WTC11 (cell line): ENCODE data around the gene FASN. TPM values are rescaled to one million over a fixed set of nuclear protein-coding genes. Genes with fewer than 3 reads are reported as not detected.

Experiments
- ATAC-seq: fragments of 200-7000 bp; cut with Tn5 transposase; 2 replicates; pipeline ENCODE4 v1.10.0; 2021; ENCODE audit warnings: mild to moderate bottlenecking, moderate library complexity
- CTCF ChIA-PET: fragments of 300-600 bp; sonication (Branson Sonifier 250); formaldehyde crosslinking; loops from one replicate; lab custom pipeline; 2021; ENCODE audit warnings: antibody characterized with exemption; lab: Charles Lee
- POLR2A ChIA-PET: fragments of 350-600 bp; sonication (Branson Sonifier 250); formaldehyde crosslinking; loops from one replicate; lab custom pipeline; 2021; ENCODE audit warnings: antibody characterized with exemption; lab: Charles Lee
- DNase-seq: peaks from one replicate; pipeline ENCODE4 v3.0.0; 2021; ENCODE audit warnings: low spot score
- H3K27ac Mint-ChIP-seq: 2 replicates; pipeline ENCODE4 v1.8.0; 2021; ENCODE audit warnings: mixed read lengths
- H3K27me3 Mint-ChIP-seq: 2 replicates; pipeline ENCODE4 v1.8.0; 2021; ENCODE audit warnings: low read depth, mild to moderate bottlenecking, moderate library complexity, mixed read lengths
- H3K36me3 Mint-ChIP-seq: 2 replicates; pipeline ENCODE4 v1.8.0; 2021; ENCODE audit warnings: mixed read lengths
- H3K4me1 Mint-ChIP-seq: 2 replicates; pipeline ENCODE4 v1.8.0; 2022; ENCODE audit warnings: mixed read lengths
- H3K4me3 Mint-ChIP-seq: 2 replicates; pipeline ENCODE4 v1.8.0; 2021; ENCODE audit warnings: mild to moderate bottlenecking, moderate library complexity, mixed read lengths
- H3K9me3 Mint-ChIP-seq: 2 replicates; pipeline ENCODE4 v1.8.0; 2021; ENCODE audit warnings: mixed read lengths
- CBFB ChIP-seq: sonication (generic); formaldehyde crosslinking; IDR thresholded peaks from 2 replicates; pipeline ENCODE4 v1.8.1; 2022; ENCODE audit warnings: mild to moderate bottlenecking, low read depth, missing genetic modification reagents
- ESRRA ChIP-seq: sonication (generic); formaldehyde crosslinking; IDR thresholded peaks from 2 replicates; pipeline ENCODE4 v1.8.1; 2022; ENCODE audit warnings: mild to moderate bottlenecking, missing genetic modification reagents, borderline replicate concordance
- ETV6 ChIP-seq: sonication (generic); formaldehyde crosslinking; IDR thresholded peaks from 2 replicates; pipeline ENCODE4 v1.8.1; 2022; ENCODE audit warnings: mild to moderate bottlenecking, missing genetic modification reagents
- FOXP1 ChIP-seq: sonication (generic); formaldehyde crosslinking; IDR thresholded peaks from 2 replicates; pipeline ENCODE4 v1.8.0; 2022; ENCODE audit warnings: missing genetic modification reagents, mild to moderate bottlenecking, moderate library complexity, borderline replicate concordance
- GTF2I ChIP-seq: fragments of 250-450 bp; sonication (Bioruptor Pico); conservative IDR thresholded peaks from 2 replicates; pipeline ENCODE4 v1.4.0; 2021; ENCODE audit warnings: mild to moderate bottlenecking
- PRRX2 ChIP-seq: fragments of 250-450 bp; sonication (Bioruptor Pico); IDR thresholded peaks from 2 replicates; pipeline ENCODE4 v1.8.0; 2021; ENCODE audit warnings: mild to moderate bottlenecking
- SMAD3 ChIP-seq: sonication (generic); formaldehyde crosslinking; IDR thresholded peaks from 2 replicates; pipeline ENCODE4 v1.8.0; 2022; ENCODE audit warnings: missing genetic modification reagents, mild to moderate bottlenecking, borderline replicate concordance
- SMAD4 ChIP-seq: sonication (generic); formaldehyde crosslinking; IDR thresholded peaks from 2 replicates; pipeline ENCODE4 v1.8.0; 2022; ENCODE audit warnings: mild to moderate bottlenecking, missing genetic modification reagents
- SOX15 ChIP-seq: fragments of 250-450 bp; sonication (Bioruptor Pico); IDR thresholded peaks from 2 replicates; pipeline ENCODE4 v1.9.0; 2021; ENCODE audit warnings: mild to moderate bottlenecking
- ZBTB21 ChIP-seq: sonication (generic); formaldehyde crosslinking; IDR thresholded peaks from 2 replicates; pipeline ENCODE4 v1.8.1; 2023; ENCODE audit warnings: mild to moderate bottlenecking, missing genetic modification reagents, borderline replicate concordance
- total RNA-seq: library from RNA; stranded (reverse); gene quantifications from 3 replicates; pipeline ENCODE4 v1.2.3, GENCODE V29; 2021
- TF ChIP-seq, protein P1 (sequence below): sonication (generic); formaldehyde crosslinking; IDR thresholded peaks from 2 replicates; pipeline ENCODE4 v1.8.0; 2022; ENCODE audit warnings: mild to moderate bottlenecking, missing genetic modification reagents
- TF ChIP-seq, protein P2 (sequence below): sonication (generic); formaldehyde crosslinking; IDR thresholded peaks from 2 replicates; pipeline ENCODE4 v1.8.0; 2022; ENCODE audit warnings: missing genetic modification reagents
- TF ChIP-seq, protein P3 (sequence below): fragments of 250-450 bp; sonication (Bioruptor Pico); IDR thresholded peaks from 2 replicates; pipeline ENCODE4 v1.9.0; 2021; ENCODE audit warnings: mild to moderate bottlenecking, borderline replicate concordance
- TF ChIP-seq, protein P4 (sequence below): sonication (generic); formaldehyde crosslinking; IDR thresholded peaks from 2 replicates; pipeline ENCODE4 v1.8.1; 2023; ENCODE audit warnings: mild to moderate bottlenecking, missing genetic modification reagents
- TF ChIP-seq, protein P5 (sequence below): sonication (generic); formaldehyde crosslinking; IDR thresholded peaks from 2 replicates; pipeline ENCODE4 v1.8.1; 2023; ENCODE audit warnings: mild to moderate bottlenecking, missing genetic modification reagents, moderate library complexity
- TF ChIP-seq, protein P6 (sequence below): fragments of 250-450 bp; sonication (Bioruptor Pico); IDR thresholded peaks from 2 replicates; pipeline ENCODE4 v1.9.0; 2021; ENCODE audit warnings: mild to moderate bottlenecking
- TF ChIP-seq, protein P7 (sequence below): sonication (generic); formaldehyde crosslinking; IDR thresholded peaks from 2 replicates; pipeline ENCODE4 v1.8.0; 2022; ENCODE audit warnings: mild to moderate bottlenecking, missing genetic modification reagents

FASN gene
- total RNA-seq, 1 experiment from 2014 or later, result 742 TPM

DNA sequence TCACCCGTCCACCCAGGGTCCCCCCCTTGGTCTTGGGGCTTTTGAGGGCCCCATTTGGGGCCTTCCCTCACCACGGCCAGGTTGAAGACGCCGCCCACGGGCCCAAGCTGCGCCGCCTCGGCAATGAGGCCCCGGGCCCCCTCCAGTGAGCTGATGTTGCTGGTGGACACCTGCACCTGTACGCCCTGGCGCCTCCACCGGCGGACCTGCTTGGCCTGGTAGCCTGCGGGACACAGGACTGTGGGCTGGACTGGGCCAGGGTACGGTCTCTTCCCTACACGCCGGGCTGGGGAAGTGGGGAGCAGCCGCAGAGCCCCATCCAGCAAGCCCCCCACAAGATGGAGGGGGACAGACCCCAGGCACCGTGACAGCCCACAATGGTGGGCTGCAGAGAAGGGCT, 15.6 kb downstream of the FASN start:
- H3K9me3 Mint-ChIP-seq, result no peaks in the 10 kb centered on the region
- no peaks in the 10 kb centered on the region for H3K4me1 Mint-ChIP-seq
- no peak overlapping the region for H3K4me3 Mint-ChIP-seq
- no peaks in the 10 kb centered on the region for H3K27me3 Mint-ChIP-seq
- H3K27ac Mint-ChIP-seq, result no peak overlapping the region
- ChIA-PET POLR2A (interaction anchor here (1.0 kb wide), 1 partner anchor 50 kb away, joined by 3 read pairs; no protein-coding TSS in a partner anchor), CTCF (interaction anchor here (2.0 kb wide), 1 partner anchor 52 kb away, joined by 8 read pairs; no protein-coding TSS in a partner anchor)
- TF ChIP-seq SOX15 (CRISPR knock-in tag) (no peak), CBFB (CRISPR knock-in tag) (no peak), SMAD3 (CRISPR knock-in tag) (no peak), PRRX2 (no peak), SMAD4 (CRISPR knock-in tag) (no peak), FOXP1 (CRISPR knock-in tag) (no peak), ZBTB21 (no peak), ETV6 (CRISPR knock-in tag) (no peak), GTF2I (CRISPR knock-in tag) (no peak), ESRRA (CRISPR knock-in tag) (no peak)
- TF ChIP-seq, protein P1, sequence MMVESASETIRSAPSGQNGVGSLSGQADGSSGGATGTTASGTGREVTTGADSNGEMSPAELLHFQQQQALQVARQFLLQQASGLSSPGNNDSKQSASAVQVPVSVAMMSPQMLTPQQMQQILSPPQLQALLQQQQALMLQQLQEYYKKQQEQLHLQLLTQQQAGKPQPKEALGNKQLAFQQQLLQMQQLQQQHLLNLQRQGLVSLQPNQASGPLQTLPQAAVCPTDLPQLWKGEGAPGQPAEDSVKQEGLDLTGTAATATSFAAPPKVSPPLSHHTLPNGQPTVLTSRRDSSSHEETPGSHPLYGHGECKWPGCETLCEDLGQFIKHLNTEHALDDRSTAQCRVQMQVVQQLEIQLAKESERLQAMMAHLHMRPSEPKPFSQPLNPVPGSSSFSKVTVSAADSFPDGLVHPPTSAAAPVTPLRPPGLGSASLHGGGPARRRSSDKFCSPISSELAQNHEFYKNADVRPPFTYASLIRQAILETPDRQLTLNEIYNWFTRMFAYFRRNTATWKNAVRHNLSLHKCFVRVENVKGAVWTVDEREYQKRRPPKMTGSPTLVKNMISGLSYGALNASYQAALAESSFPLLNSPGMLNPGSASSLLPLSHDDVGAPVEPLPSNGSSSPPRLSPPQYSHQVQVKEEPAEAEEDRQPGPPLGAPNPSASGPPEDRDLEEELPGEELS (CRISPR knock-in tag), result no peak
- TF ChIP-seq, protein P2, sequence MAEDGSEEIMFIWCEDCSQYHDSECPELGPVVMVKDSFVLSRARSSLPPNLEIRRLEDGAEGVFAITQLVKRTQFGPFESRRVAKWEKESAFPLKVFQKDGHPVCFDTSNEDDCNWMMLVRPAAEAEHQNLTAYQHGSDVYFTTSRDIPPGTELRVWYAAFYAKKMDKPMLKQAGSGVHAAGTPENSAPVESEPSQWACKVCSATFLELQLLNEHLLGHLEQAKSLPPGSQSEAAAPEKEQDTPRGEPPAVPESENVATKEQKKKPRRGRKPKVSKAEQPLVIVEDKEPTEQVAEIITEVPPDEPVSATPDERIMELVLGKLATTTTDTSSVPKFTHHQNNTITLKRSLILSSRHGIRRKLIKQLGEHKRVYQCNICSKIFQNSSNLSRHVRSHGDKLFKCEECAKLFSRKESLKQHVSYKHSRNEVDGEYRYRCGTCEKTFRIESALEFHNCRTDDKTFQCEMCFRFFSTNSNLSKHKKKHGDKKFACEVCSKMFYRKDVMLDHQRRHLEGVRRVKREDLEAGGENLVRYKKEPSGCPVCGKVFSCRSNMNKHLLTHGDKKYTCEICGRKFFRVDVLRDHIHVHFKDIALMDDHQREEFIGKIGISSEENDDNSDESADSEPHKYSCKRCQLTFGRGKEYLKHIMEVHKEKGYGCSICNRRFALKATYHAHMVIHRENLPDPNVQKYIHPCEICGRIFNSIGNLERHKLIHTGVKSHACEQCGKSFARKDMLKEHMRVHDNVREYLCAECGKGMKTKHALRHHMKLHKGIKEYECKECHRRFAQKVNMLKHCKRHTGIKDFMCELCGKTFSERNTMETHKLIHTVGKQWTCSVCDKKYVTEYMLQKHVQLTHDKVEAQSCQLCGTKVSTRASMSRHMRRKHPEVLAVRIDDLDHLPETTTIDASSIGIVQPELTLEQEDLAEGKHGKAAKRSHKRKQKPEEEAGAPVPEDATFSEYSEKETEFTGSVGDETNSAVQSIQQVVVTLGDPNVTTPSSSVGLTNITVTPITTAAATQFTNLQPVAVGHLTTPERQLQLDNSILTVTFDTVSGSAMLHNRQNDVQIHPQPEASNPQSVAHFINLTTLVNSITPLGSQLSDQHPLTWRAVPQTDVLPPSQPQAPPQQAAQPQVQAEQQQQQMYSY (CRISPR knock-in tag), result no peak
- TF ChIP-seq, protein P3, sequence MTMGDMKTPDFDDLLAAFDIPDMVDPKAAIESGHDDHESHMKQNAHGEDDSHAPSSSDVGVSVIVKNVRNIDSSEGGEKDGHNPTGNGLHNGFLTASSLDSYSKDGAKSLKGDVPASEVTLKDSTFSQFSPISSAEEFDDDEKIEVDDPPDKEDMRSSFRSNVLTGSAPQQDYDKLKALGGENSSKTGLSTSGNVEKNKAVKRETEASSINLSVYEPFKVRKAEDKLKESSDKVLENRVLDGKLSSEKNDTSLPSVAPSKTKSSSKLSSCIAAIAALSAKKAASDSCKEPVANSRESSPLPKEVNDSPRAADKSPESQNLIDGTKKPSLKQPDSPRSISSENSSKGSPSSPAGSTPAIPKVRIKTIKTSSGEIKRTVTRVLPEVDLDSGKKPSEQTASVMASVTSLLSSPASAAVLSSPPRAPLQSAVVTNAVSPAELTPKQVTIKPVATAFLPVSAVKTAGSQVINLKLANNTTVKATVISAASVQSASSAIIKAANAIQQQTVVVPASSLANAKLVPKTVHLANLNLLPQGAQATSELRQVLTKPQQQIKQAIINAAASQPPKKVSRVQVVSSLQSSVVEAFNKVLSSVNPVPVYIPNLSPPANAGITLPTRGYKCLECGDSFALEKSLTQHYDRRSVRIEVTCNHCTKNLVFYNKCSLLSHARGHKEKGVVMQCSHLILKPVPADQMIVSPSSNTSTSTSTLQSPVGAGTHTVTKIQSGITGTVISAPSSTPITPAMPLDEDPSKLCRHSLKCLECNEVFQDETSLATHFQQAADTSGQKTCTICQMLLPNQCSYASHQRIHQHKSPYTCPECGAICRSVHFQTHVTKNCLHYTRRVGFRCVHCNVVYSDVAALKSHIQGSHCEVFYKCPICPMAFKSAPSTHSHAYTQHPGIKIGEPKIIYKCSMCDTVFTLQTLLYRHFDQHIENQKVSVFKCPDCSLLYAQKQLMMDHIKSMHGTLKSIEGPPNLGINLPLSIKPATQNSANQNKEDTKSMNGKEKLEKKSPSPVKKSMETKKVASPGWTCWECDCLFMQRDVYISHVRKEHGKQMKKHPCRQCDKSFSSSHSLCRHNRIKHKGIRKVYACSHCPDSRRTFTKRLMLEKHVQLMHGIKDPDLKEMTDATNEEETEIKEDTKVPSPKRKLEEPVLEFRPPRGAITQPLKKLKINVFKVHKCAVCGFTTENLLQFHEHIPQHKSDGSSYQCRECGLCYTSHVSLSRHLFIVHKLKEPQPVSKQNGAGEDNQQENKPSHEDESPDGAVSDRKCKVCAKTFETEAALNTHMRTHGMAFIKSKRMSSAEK (CRISPR knock-in tag), result no peak
- TF ChIP-seq, protein P4, sequence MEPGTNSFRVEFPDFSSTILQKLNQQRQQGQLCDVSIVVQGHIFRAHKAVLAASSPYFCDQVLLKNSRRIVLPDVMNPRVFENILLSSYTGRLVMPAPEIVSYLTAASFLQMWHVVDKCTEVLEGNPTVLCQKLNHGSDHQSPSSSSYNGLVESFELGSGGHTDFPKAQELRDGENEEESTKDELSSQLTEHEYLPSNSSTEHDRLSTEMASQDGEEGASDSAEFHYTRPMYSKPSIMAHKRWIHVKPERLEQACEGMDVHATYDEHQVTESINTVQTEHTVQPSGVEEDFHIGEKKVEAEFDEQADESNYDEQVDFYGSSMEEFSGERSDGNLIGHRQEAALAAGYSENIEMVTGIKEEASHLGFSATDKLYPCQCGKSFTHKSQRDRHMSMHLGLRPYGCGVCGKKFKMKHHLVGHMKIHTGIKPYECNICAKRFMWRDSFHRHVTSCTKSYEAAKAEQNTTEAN (CRISPR knock-in tag), result no peak
- TF ChIP-seq, protein P5, sequence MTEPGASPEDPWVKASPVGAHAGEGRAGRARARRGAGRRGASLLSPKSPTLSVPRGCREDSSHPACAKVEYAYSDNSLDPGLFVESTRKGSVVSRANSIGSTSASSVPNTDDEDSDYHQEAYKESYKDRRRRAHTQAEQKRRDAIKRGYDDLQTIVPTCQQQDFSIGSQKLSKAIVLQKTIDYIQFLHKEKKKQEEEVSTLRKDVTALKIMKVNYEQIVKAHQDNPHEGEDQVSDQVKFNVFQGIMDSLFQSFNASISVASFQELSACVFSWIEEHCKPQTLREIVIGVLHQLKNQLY (CRISPR knock-in tag), result no peak
- TF ChIP-seq, protein P6, sequence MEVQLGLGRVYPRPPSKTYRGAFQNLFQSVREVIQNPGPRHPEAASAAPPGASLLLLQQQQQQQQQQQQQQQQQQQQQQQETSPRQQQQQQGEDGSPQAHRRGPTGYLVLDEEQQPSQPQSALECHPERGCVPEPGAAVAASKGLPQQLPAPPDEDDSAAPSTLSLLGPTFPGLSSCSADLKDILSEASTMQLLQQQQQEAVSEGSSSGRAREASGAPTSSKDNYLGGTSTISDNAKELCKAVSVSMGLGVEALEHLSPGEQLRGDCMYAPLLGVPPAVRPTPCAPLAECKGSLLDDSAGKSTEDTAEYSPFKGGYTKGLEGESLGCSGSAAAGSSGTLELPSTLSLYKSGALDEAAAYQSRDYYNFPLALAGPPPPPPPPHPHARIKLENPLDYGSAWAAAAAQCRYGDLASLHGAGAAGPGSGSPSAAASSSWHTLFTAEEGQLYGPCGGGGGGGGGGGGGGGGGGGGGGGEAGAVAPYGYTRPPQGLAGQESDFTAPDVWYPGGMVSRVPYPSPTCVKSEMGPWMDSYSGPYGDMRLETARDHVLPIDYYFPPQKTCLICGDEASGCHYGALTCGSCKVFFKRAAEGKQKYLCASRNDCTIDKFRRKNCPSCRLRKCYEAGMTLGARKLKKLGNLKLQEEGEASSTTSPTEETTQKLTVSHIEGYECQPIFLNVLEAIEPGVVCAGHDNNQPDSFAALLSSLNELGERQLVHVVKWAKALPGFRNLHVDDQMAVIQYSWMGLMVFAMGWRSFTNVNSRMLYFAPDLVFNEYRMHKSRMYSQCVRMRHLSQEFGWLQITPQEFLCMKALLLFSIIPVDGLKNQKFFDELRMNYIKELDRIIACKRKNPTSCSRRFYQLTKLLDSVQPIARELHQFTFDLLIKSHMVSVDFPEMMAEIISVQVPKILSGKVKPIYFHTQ, result no peak
- TF ChIP-seq, protein P7, sequence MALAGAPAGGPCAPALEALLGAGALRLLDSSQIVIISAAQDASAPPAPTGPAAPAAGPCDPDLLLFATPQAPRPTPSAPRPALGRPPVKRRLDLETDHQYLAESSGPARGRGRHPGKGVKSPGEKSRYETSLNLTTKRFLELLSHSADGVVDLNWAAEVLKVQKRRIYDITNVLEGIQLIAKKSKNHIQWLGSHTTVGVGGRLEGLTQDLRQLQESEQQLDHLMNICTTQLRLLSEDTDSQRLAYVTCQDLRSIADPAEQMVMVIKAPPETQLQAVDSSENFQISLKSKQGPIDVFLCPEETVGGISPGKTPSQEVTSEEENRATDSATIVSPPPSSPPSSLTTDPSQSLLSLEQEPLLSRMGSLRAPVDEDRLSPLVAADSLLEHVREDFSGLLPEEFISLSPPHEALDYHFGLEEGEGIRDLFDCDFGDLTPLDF, result no peak
- no peak for ATAC-seq
- peaks cover 23% of the 10 kb centered on the region for H3K36me3 Mint-ChIP-seq
- no peak for DNase-seq
